Renal cortical epithelial cell (primary cell): Measurements from ENCODE around the gene UBAP1. TPM values are rescaled to one million over a fixed set of nuclear protein-coding genes. Genes with fewer than 3 reads are reported as not detected.
"Not testable (repeated sequence)": the region's sequence is repeated elsewhere in the genome, so short reads cannot be mapped to it uniquely, and the experiment has no call there.

ENCODE experiments used
- DNase-seq: peaks from one replicate; pipeline ENCODE4 v3.0.0-alpha.2; 2011; ENCODE audit warnings: low read depth
- total RNA-seq: library from RNA; depleted of rRNA; stranded (reverse); fragments of >200 nt; gene quantifications from 2 replicates; pipeline ENCODE4 v1.2.3, GENCODE V29; 2014

The UBAP1 gene
- 48.6 and 83.0 TPM in 2 replicates for total RNA-seq

DNA sequence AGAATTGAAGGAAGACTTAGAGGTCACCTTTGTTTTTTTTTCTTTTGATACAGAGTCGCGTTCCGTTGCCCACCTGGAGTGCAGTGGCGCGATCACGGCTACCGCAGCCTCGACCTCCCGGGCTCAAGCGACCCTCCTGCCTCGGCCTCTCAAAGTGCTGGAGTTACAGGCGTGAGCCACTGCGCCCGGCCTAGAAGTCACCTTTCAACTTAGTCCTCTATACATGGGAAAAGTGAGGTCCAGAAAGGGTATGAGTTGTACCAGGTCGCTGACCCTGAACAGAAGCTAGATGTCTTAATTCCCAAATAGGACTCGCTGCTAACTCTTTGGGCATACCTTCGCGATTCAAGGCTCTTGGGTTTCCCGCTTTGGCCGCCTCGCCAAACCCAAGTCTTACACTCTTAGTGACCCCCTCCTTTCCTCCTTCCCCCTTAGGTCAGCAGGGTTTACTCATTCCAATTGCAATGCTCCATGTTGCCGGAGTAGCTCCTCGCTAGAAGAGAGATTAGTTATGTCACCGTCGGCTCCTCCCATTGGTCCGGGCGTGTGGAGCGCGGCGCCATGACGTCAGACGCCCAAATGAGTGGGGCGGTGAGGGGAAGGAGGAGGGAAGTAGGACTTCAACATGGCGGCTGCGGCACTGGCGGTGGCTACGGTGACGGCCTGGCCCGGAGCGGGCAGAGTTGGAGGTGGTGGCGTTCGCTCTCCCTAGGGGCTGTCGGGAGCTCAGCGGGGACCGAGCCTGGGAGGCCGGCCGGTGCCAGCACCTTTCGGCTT lies at the start of gene UBAP1:
UBAP1 (plus strand) TSS at position 608 of the 777 bp plus-strand sequence. CDS start 41,872 bp downstream, outside the sequence.
- DNase-seq = peak; percentile 96

DNA sequence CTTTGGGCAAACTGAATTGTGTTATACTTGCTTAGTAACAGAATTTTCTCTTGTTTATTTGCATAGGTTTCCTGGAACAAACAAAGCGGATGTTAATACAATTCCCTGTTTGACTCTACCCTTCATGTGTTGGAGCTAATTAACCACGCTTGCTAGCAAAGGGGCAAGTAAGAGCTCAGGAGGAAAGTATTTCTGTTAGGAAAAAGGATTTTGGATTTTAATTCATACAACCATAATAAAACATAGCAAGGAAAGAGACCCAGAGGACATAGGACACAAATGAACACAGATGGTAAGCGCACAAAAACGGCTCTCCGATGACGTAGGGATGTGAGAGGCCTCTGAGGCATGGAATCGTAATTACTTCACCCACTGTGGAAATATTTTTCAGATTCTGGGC lies 47.3 kb upstream of the UBAP1 start:
- no peak for DNase-seq

DNA sequence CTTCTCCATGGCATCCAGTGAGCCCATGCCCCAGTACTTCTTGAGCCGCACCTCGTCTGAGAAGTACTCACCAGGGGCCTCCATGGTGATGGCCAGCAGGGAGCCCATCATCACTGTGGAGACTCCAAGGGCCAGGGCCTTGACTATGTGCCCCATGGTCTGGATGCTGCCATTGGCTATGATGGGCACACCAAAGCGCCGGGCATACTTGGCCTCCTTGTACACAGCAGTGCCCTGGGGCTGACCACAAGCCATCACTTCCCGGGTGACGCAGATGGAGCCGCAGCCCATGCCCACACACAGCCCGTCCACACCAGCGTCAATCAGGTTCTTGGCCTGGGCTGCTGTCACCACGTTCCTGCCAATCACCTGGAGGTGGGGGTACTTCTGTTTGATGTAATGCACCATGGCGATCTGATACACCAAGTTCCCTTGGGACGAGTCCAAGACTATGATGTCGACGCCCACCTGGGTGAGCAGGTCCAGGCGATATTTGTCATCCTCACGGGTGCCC lies 45.4 kb upstream of the UBAP1 start:
- DNase-seq = no peak

DNA sequence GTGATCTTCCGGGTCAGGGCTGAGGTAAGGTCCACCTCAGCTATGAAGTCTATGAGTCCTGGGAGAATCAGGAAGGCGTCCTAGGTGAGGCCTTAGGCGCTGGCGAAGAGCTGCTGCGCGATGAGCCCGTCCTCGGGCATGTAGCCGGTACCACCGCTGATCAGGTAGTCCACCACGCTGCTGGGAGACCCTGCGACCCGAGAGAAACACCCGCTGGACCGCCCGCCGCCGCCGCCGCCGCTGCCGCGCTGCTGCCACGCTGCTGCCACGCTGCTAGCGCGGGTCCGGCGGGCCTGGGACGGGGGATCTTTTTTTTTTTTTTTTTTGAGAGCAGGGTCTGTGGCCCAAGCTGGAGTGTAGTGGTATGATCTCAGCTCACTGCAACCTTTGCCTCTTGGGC lies 44.3 kb upstream of the UBAP1 start:
- DNase-seq = no peak

DNA sequence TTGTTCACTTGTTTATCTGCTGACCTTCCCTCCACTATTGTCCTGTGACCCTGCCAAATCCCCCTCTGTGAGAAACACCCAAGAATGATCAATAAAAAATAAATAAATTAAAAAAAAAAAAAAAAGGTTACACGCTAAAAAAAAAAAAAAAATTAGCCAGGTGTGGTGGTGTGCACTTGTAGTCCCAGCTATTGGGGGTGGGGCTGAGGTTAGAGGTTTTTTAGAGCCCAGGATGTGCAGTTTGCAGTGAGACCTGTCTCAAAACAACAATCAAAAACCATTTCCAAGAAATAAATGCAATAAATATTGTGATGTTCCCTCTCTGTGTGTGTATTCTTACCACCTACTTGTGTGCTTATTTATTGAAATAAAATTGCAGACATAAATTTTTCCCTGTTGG lies 40.2 kb upstream of the UBAP1 start:
- not testable (repeated sequence) for DNase-seq

DNA sequence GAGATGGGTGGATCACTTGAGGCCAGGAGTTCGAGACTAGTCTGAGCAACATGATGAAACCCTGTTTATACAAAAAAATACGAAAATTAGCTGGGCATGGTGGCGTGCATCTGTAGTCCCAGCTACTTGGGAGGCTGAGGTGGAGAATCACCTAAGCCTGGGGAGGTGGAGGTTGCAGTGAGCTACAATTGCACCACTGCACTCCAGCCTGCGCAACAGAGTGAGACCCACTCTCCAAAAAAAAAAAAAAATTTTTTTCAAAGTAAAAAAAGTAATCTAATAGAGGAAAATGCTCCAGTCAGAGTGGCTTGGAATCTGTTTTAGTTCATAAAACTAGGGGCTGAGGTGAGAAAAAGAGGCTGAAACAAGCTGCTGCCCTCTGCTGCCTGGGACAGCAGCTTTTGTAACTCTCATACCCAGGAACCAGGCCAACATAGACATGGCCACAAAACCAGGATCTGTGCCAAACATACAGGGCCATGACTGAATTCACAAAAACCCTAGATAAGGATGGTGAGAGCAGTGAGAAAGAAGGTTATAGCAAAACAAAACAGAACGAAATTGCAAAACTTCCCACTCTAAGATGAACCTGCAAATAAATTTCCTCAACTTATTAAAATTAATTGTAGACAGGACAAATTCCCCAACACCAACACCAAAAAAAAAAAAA lies 39.2 kb upstream of the UBAP1 start:
- peak; percentile 81 for DNase-seq

DNA sequence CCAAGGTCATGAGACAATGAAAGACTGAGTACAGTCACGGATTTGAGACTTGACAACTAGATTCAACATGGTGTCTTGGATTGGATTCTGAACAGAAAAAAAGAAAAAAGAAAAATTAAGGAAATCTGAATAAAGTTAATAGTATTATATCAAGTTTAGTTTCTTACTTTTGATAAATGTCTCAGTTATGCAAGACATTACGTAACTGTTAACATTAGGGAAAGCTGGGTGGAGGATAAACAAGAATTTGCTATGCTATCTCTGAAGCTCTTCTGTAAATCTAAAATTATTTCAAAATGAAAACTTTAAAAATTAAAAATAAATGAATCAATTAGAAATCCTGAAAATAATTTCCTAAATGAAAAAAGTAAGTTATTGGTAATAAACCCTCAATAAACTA lies 38.0 kb upstream of the UBAP1 start:
- no peak for DNase-seq

DNA sequence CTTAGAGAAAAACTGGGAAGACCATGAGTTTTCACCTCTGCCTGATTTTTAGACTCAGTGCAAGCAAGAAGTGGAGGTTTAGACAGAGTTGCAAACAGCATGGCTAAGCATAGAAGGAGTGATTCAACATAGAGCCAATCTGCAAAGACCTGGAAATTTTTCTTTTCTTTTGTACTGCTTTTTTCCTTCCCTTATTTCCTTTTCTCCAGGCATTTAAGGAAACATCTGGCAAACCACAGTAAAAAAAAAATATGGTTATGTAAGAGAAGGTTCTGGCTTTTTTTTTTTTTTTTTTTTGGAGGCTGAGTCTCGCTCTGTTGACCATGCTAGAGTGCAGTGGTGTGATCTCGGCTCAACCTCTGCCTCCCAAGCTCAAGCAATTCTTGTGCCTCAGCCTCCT lies 35.7 kb upstream of the UBAP1 start:
- DNase-seq = no peak

DNA sequence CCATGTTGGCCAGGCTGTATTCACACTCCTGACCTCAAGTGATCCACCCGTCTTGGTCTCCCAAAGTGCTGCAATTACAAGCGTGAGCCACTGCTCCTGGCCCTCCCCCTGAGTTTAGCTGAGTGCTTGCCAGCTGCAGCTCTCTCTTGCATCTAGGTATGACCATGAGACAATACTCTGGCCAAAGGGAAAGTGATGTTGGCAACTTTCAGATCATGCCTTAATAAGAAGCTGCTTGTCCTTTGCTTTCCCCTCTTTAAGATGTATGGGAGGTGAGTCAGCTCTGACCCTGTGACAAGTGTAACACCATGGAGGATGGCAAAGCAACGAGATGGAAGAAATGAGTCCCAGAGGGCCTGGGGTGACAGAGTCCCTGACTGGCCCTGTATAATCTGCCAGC lies 33.7 kb upstream of the UBAP1 start:
- DNase-seq = peak; percentile 63

DNA sequence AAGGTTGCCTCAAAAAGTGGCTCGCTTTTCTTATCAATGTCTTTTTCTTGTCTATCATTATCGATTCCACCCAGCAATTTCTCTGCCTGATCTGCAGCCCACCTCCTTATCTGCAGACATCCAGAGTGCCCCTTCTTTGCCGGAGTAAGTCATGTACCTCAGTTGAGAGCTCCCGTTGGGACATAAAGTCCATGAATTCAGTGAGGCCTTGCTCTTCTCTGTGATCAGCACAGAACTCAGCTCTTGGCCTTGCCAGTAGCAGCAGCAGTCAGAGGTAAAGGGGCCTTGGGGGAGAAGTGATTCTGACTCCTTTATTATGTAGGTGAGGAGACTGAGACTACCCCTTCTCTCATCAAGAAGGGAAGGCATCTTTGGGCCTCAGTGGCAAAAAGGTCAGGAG lies 27.4 kb upstream of the UBAP1 start:
- no peak for DNase-seq

DNA sequence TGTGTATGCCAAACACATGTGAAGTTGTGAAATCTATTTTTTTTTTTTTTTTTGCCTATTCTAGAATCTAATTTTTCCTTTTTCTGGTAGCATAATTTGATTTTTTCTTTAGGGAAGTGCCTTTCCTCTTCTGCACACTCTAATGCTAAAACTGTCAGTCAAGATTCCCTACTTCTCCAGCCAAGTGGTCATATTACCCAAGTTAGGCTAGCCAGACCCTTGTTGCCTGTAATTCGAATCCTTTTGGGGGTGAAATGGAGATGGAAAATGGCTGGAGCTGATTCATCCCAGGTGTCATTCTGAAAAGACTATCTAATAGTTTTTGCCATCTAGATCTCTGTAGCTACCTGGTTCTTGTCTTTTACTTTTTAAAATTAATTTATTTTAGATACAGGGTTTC lies 24.8 kb upstream of the UBAP1 start:
- DNase-seq = no peak

DNA sequence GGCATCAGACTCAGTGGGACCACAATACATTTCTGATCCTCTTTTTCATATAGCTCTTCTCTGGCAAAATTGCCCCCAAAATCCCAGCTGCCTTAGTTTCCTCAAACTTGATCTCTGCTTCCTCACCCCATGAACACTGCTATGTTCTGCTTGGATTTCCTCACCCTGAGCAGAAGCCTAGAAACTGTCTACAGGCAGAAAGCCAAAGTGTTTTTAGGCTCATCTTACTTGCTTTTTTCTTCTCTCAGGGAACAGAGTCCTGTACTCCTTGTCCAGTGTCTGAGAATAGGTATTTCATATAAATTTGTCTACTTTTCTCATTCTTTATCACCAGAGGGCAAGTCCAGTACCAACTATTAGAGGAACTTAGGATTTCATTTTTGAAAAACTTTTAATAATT lies 21.5 kb upstream of the UBAP1 start:
- no peak for DNase-seq

DNA sequence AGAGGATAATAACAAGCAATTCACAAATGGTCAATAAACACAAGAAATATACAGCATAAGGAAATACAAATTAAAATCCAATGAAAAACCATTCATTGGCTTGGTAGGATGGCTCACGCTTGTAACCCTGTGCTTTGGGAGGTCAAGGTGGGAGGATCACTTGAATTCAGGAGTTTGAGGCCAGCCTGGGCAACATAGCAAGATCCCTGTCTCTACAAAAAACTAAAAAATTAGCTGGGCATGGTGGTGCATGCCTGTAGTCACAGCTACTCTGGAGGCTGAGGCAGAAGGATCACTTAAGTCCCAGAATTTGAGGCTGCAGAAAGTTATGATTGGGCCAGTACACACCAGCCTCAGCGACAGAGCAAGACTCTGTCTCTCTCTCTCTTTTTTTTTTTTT lies 20.9 kb upstream of the UBAP1 start:
- no peak for DNase-seq

DNA sequence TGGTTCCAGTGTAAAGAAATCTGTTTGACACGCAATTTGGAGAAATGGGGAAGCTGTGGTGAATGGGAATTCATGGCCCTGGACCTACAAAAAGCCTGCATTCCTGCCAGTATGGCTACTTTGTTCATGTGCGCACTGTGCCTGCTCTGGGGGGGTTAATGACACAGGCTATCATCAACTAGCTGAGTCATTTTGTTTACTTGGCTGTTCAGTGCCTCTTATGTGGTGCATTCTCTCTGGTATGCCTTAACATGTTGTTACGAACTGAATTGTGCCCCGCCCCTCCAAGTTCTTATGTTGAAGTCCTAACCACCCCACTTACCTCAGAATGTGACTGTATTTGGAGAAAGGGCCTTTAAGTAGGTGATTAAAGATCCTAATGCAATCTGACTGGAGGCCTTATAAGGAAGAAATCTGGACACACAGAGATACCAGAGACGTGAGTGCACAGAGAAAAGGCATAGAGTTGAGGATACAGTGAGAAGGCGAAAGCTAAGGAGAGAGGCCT lies 20.4 kb upstream of the UBAP1 start:
- DNase-seq = peak; percentile 86

DNA sequence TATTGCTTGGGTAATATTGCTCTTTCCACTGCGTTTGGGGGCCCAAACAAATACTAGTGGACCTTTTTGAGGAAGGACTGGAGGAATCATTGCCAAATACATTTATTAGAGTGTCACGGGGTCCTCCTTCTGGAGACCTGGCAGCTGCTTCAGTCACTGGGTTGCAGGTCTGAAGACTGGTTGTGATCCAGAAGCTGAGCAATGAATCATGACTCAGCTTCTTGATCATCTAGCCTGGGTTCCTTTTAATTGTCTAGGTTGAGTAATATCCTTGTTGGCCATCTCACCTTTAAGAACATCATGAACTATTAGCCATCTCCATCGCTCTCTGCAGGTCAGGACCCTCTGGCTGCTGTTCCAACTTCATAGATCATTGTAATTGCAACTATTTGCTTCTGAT lies 15.4 kb upstream of the UBAP1 start:
- DNase-seq = peak; percentile 83

DNA sequence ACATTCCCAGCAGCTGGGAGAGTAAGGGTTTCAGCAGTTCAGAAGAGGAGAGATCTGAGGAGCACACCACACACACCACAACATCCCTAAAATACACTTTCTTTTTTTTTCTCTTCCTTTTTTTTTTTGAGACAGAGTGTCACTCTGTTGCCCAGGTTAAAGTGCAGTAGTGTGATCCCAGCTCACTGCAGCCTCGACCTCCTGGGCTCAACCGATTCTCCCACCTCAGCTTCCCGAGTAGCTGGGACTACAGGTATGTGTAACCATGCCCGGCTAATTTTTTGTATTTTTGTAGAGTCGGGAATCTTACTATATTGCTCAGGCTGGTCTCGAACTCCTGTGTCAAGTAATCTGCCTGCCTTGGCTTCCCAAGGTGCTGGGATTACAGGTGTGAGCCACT lies 9.7 kb upstream of the UBAP1 start:
- DNase-seq = no peak

DNA sequence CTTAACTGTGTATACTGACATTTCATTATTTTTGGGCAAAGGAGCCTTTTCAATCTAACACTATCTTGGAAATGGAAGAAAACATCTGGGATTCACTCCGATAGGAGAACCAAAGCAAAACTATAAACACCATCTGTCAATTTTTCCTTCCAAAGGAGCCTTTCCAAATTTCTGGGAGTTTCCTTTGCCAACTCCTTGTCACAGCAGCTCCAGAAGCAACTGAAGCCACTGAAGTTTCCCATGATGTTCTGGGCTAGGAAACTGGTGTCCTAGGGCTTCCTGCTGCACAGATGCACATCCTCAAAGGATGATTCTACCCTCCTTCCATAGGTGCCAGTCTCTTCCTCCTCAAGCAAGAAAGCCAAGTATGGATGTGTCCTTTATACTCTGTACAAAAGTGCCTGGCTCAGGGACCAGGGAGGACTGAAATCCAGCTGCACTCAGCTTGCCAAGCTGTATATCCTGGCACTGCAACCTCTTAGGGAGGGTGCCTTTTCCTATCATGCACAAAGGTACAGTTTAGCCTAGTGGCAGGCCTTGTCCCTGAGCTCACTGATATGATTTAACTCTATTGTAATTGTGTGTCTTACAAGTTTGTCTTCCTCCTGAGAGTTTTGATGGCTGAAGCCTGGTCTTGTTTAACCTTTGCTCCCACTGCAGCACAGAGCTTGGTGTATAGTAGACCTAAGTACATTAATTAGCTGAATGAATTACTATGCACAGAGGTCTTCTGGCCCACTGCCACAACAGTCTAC lies 8.4 kb upstream of the UBAP1 start:
- no peak for DNase-seq

DNA sequence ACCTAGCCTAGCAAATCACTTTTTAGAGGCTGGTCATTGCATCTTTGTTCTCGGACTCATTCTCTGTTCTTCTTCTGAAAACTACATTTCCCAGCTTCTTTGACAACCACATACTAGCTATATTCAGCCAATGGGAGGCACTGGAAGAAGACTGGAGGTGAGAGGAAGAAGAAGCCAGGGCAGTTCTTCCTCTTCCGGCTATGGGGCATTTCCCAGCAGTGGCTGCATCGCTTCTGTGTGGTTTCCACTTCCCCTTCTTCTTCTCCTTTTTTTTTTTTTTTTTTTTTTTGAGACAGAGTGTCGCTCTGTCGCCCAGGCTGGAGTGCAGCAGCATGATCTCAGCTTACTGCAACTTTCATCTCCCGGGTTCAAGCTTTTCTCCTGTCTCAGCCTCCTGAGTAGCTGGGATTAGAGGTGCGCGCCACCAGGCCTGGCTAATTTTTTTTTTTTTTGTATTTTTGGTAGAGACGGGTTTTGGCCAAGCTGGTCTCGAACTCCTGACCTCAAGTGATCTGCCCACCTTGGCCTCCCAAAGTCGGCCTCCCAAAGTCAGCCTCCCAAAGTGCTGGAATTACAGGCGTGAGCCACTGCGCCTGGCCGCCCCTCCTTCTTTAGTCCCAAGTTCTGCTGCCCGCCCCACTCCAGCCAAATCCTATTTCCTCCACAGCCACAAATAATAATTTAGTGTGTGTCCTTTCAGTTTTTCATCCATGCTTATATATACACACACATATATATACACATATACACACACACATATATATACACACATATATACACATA lies 6.9 kb upstream of the UBAP1 start:
- no peak for DNase-seq

DNA sequence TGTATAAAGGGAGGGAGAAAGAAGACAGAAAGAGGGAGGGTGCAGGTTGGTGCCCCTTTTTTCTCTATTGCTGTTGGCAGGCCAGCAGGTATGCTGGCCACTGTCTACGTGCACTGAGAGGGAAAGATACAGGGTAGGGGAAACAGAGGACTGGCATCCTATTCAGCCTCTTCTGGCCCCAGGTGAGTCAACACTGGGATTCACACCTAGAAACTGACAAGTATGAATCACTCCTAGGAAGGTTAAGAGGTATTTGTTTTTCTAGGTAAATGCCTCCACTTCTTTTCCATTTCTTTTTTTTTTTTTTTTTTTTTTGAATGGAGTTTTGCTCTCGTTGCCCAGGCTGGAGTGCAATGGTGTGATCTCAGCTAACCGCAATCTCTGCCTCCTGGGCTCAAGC lies 2.8 kb upstream of the UBAP1 start:
- peak; percentile 33 for DNase-seq

DNA sequence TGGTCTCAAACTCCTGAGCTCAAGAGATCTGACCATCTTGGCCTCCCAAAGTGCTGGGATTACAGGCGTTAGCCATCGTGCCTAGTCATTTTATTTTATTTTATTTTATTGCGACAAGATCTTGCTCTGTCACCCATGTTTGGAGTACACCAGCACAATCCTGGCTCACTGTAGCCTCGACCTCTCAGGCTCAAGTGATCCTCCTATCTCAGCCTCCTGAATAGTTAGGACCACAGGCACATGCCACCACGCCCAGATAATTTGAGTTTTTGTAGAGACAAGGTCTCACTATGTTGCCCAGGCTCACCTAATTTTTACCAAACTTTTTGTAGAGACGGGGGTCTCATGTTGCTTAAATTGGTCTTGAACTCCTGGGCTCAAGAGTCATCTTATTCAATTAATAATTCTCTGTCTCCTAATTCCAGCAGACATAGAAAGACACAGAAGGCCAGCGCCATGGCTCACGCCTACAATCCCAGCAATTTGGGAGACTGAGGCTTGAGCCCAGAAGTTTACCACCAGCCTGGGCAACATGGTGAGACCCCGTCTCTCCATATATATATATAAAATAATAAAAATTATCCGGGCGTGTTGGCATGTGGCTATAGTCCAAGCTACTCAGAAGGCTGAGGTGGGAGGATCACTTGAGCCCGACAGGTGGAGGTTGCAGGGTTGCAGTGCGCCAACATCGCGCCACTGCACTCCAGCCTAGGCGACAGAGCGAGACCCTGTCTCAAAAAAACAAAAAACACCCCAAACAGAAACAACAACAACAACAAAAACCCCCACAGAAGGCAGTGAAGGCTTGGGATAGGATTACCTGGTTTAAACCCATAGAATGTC lies 1.0 kb upstream of the UBAP1 start:
- no peak for DNase-seq
